K562 (cell line): ENCODE results near the gene PTBP2. TPM values are rescaled to one million over a fixed set of nuclear protein-coding genes. Genes with fewer than 3 reads are reported as not detected.

Experiments used
- RBM15 ChIP-seq: fragments of 200-400 bp; formaldehyde crosslinking; IDR thresholded peaks from 2 replicates; pipeline ENCODE4 v1.6.1; 2018; ENCODE audit warnings: mild to moderate bottlenecking, low read length, moderate library complexity; ENCODE audit not compliant: insufficient read depth
- REST ChIP-seq, 2 experiments: fragments of 450-650 bp; formaldehyde crosslinking in 1 of 2; IDR thresholded peaks; 2 replicates each; pipeline versions ENCODE4 v1.4.0 to v1.6.1; 2014 to 2020; ENCODE audit warnings: mild to moderate bottlenecking in 2 of 2, borderline replicate concordance in 1 of 2, low read depth in 1 of 2
- XRCC4 ChIP-seq: IDR thresholded peaks from one replicate; pipeline ENCODE4 v1.6.1; 2011; ENCODE audit not compliant: insufficient read depth, insufficient read length; ENCODE audit errors: extremely low read depth
- polyA plus RNA-seq, 8 experiments: library from polyadenylated mRNA; depleted of rRNA in 4 of 8; stranded (reverse) in 5 of 8; unstranded in 3 of 8; fragments of >200 nt; fragmentation: Nextera tagmentation in 2 of 8; fragmentation: Illumina TruSeq in 1 of 8; extraction: Ambion mirVana in 2 of 8; extraction: Trizol in 1 of 8; gene quantifications; 2 replicates each; pipeline versions ENCODE4 v1.2.1 to v1.2.3, GENCODE V29; 2011 to 2014; ENCODE audit warnings: inconsistent platforms in 1 of 8, missing spikeins in 1 of 8
- total RNA-seq, 7 experiments: library from RNA; depleted of rRNA in 6 of 7; stranded (reverse); fragments of >200 nt in 6 of 7; fragmentation: Illumina TruSeq in 2 of 7; extraction: Trizol in 2 of 7; gene quantifications; 2 replicates each; pipeline versions ENCODE4 v1.2.1 to v1.2.3, GENCODE V29; 2011 to 2021; ENCODE audit warnings: low replicate concordance in 1 of 7

Gene PTBP2
- total and polyA plus RNA-seq, 9 of the 15 experiments (the other 6 are each of a cell fraction or from before 2014, with no cell fraction given): 9.8 to 30.6 (median 19.0) TPM

- TF ChIP-seq REST (IDR thresholded peaks at IDR 0.05; ENCODE audit: borderline replicate concordance) (no peak), REST (CRISPR knock-in tag; IDR thresholded peaks at IDR 0.05; ENCODE audit: low read depth) (no peak), XRCC4 (no peak), RBM15 (no peak)
Measured at GRCh38 chr1:96746440-96747420, 25.1 kb downstream of the PTBP2 start (continued).
